Osteocyte (in vitro differentiated cells): ENCODE data around the gene ARHGEF3. TPM values are rescaled to one million over a fixed set of nuclear protein-coding genes. Genes with fewer than 3 reads are reported as not detected.

ENCODE experiments used
- DNase-seq: peaks from one replicate; pipeline ENCODE4 v3.0.0; 2021; ENCODE audit warnings: mixed read lengths; ENCODE audit not compliant: unreplicated experiment; ENCODE audit errors: extremely low spot score
- H3K27ac Mint-ChIP-seq: one replicate; pipeline ENCODE4 v1.8.0; 2021; ENCODE audit warnings: mild to moderate bottlenecking, mixed read lengths; ENCODE audit not compliant: unreplicated experiment
- H3K27me3 Mint-ChIP-seq: one replicate; pipeline ENCODE4 v1.8.0; 2021; ENCODE audit warnings: mixed read lengths; ENCODE audit not compliant: unreplicated experiment
- H3K36me3 Mint-ChIP-seq: one replicate; pipeline ENCODE4 v1.8.0; 2021; ENCODE audit warnings: mixed read lengths; ENCODE audit not compliant: unreplicated experiment
- H3K4me1 Mint-ChIP-seq: one replicate; pipeline ENCODE4 v1.8.0; 2021; ENCODE audit warnings: mixed read lengths; ENCODE audit not compliant: unreplicated experiment
- H3K4me3 Mint-ChIP-seq: one replicate; pipeline ENCODE4 v1.8.0; 2021; ENCODE audit warnings: mild to moderate bottlenecking, moderate library complexity, mixed read lengths; ENCODE audit not compliant: unreplicated experiment
- H3K9me3 Mint-ChIP-seq: one replicate; pipeline ENCODE4 v1.8.0; 2021; ENCODE audit warnings: mixed read lengths; ENCODE audit not compliant: unreplicated experiment
- total RNA-seq: library from RNA; stranded (reverse); gene quantifications from 2 replicates; pipeline ENCODE4 v1.2.1, GENCODE V29; 2021
- TF ChIP-seq, protein P1 (sequence below): fragments of 200-600 bp; sonication (generic); IDR thresholded peaks from 2 replicates; pipeline ENCODE4 v1.5.0; 2021; ENCODE audit warnings: antibody characterized with exemption, mild to moderate bottlenecking, moderate library complexity

Gene ARHGEF3
- total RNA-seq, 1 donor from 2014 or later: 2.5 TPM

DNA sequence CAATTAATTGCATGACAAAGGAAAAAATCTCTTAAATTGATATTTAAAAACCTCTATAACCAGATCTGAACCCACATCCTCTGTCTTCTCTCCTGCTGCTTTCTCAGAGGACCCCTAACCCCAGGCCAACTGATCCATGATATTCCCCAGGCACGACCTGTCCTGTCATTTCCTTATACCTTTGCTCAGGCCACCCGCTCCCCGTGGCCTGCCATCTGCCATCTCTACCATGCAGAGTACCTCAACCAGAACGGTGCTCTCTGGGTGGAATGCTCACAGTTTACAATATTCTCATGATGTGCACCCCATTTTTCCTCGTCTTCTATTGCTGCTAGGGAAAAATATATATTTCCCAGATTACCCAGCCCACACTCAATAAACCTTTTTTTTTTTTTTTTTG lies 57.7 kb downstream of the ARHGEF3 start:
- no peaks in the 10 kb centered on the region for H3K4me1 Mint-ChIP-seq
- H3K9me3 Mint-ChIP-seq: no peaks in the 10 kb centered on the region
- H3K27me3 Mint-ChIP-seq: no peaks in the 10 kb centered on the region
- no peak overlapping the region for H3K4me3 Mint-ChIP-seq
- DNase-seq: no peak
- H3K36me3 Mint-ChIP-seq: no peaks in the 10 kb centered on the region
- H3K27ac Mint-ChIP-seq: no peak overlapping the region
- TF ChIP-seq, protein P1, sequence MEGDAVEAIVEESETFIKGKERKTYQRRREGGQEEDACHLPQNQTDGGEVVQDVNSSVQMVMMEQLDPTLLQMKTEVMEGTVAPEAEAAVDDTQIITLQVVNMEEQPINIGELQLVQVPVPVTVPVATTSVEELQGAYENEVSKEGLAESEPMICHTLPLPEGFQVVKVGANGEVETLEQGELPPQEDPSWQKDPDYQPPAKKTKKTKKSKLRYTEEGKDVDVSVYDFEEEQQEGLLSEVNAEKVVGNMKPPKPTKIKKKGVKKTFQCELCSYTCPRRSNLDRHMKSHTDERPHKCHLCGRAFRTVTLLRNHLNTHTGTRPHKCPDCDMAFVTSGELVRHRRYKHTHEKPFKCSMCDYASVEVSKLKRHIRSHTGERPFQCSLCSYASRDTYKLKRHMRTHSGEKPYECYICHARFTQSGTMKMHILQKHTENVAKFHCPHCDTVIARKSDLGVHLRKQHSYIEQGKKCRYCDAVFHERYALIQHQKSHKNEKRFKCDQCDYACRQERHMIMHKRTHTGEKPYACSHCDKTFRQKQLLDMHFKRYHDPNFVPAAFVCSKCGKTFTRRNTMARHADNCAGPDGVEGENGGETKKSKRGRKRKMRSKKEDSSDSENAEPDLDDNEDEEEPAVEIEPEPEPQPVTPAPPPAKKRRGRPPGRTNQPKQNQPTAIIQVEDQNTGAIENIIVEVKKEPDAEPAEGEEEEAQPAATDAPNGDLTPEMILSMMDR: no peak

DNA sequence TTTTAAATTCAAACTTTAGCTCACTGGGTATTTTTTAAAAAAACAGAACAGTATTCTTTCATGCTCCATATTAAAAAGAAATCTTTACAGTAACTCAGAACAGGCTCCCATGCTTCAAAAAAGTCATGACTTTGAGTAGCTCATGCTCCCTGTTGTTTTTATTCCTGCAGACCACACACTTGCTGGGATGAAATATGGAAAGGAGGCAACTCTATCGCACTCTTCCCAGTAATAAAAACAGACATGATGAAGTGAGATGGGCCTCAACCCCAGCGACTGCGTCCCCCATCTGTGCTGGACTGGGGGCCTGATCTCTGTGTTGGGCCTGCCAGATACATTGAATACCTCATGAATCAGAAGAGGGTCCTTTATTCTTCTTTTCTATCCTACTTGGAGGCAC lies 58.9 kb downstream of the ARHGEF3 start:
- H3K27me3 Mint-ChIP-seq: no peaks in the 10 kb centered on the region
- H3K4me1 Mint-ChIP-seq: no peaks in the 10 kb centered on the region
- no peak for DNase-seq
- H3K36me3 Mint-ChIP-seq: no peaks in the 10 kb centered on the region
- TF ChIP-seq, protein P1: no peak
- H3K9me3 Mint-ChIP-seq: no peaks in the 10 kb centered on the region
- H3K4me3 Mint-ChIP-seq: no peak overlapping the region
- no peak overlapping the region for H3K27ac Mint-ChIP-seq

DNA sequence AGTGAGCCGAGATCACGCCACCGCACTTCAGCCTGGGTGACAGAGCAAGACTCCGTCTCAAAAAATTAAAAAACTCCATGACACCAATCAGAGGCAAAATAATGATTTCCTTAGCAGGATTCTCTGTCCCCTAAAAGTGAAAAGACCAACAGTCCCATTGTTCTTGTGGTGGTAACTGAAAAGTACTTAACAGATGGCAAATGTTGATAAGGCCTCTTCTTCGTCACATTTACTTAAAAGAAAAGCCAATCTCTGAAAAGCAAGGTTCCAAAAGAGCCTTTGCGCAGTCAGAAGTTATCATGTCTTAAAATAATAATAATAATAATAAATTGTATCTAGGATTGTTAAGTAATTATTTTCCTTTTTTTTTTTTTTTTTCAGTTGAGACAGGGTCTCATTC lies 62.7 kb downstream of the ARHGEF3 start:
- TF ChIP-seq, protein P1: no peak
- H3K4me3 Mint-ChIP-seq: no peak overlapping the region
- no peaks in the 10 kb centered on the region for H3K27me3 Mint-ChIP-seq
- no peak overlapping the region for H3K27ac Mint-ChIP-seq
- H3K36me3 Mint-ChIP-seq: no peaks in the 10 kb centered on the region
- H3K9me3 Mint-ChIP-seq: no peaks in the 10 kb centered on the region
- no peaks in the 10 kb centered on the region for H3K4me1 Mint-ChIP-seq
- DNase-seq: no peak

DNA sequence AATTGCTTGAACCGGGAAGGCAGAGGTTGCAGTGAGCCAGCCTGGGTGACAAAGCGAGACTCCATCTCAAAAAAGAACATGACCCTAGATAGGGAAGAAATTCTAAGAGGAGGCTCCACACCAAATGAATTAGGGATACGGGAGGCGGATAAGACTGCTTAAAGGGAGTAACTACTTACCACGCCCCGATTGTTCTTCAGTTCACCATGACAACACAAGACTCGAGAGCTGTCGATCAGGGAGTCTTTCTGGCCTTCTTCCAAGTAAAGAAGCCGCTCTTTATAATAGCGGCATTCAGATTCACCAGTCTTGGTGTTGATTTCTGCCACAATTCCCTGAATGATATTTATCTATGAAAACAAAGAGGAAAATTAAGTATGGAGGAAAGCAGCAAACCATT lies 64.7 kb downstream of the ARHGEF3 start:
- H3K36me3 Mint-ChIP-seq: no peaks in the 10 kb centered on the region

DNA sequence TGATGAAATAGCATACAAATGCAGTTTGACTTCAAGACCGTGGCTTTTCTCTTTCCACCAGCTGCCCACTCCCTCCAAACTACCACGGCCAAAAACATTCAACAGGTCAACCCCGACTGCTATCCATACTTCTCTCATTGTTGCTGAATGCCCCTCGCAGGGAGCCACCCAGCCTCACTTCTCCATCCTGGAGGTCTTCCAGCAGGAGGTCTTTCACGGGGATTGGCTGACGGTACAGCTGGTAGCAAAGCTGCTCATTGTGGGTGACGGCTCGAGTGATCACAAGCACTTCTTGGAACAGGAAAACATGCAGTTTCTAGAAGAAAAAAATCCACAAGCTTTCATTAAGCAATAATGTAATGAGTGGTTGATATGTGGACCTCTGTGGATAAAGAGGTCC lies 69.6 kb downstream of the ARHGEF3 start:
- DNase-seq: no peak
- Mint-ChIP-seq H3K4me3 (no peak overlapping the region), H3K36me3 (no peaks in the 10 kb centered on the region), H3K27ac (no peak overlapping the region), H3K27me3 (no peaks in the 10 kb centered on the region), H3K9me3 (no peaks in the 10 kb centered on the region), H3K4me1 (no peaks in the 10 kb centered on the region)
- TF ChIP-seq, protein P1: no peak

More for the DNA sequence above, 64.7 kb downstream of the ARHGEF3 start:
- Mint-ChIP-seq H3K4me1 (no peaks in the 10 kb centered on the region), H3K9me3 (no peaks in the 10 kb centered on the region), H3K27me3 (no peaks in the 10 kb centered on the region), H3K4me3 (no peak overlapping the region), H3K27ac (no peak overlapping the region)
- DNase-seq: no peak
- TF ChIP-seq, protein P1: no peak
